NCI-H460 (cell line): ENCODE data around the gene DPH5. TPM values are rescaled to one million over a fixed set of nuclear protein-coding genes. Genes with fewer than 3 reads are reported as not detected.
"Not testable (repeated sequence)": the region's sequence is repeated elsewhere in the genome, so short reads cannot be mapped to it uniquely, and the experiment has no call there.

Experiments
- DNase-seq: peaks from one replicate; pipeline ENCODE4 v3.0.0-alpha.2; 2016; ENCODE audit warnings: low read depth; ENCODE audit errors: extremely low read depth
- total RNA-seq: library from RNA; depleted of rRNA; stranded (reverse); fragments of >200 nt; shearing (Covaris generic); gene quantifications from 2 replicates; pipeline ENCODE4 v1.2.3, GENCODE V29; 2014; rRNA removed

DPH5 gene
- total RNA-seq, 1 experiment from 2014 or later = 47.7 TPM

- DNase-seq = not testable (repeated sequence)
These were observed 76.7 kb downstream of the DPH5 start for GRCh38 chr1:100948721-100949405.

GRCh38 chr1:100947816-100948215 lies 77.8 kb downstream of the DPH5 start:
- not testable (repeated sequence) for DNase-seq

GRCh38 chr1:100946064-100946463 lies 79.5 kb downstream of the DPH5 start:
- DNase-seq = not testable (repeated sequence)

- DNase-seq = no peak
These were observed 82.1 kb downstream of the DPH5 start for GRCh38 chr1:100943533-100943932.

- no peak for DNase-seq
These were observed 83.1 kb downstream of the DPH5 start for GRCh38 chr1:100942304-100943046.

GRCh38 chr1:100941580-100942216 lies 83.9 kb downstream of the DPH5 start:
- DNase-seq = no peak

- no peak for DNase-seq
These were observed 84.5 kb downstream of the DPH5 start for GRCh38 chr1:100941098-100941527.

Other genes with a start within 250 kb of the DPH5 start
- 18.1 and 19.0 TPM in 2 replicates for gene EXTL2, start 130.9 kb downstream of the DPH5 start, total RNA-seq
- gene SLC30A7, start 129.7 kb downstream of the DPH5 start, total RNA-seq = 23.1 and 25.6 TPM in 2 replicates
- not detected in 2 replicates for gene S1PR1, start 211.2 kb upstream of the DPH5 start, total RNA-seq